Vagina (tissue), 2 donors: ENCODE data around the gene ALS2.

Source experiments
- POLR2A ChIP-seq, 2 donors: fragments of 450-650 bp; IDR thresholded peaks; one replicate each; pipeline ENCODE4 v1.6.1; 2017; ENCODE audit warnings: antibody characterized with exemption in 2 of 2, mild to moderate bottlenecking in 2 of 2, moderate library complexity in 2 of 2
- POLR2AphosphoS5 ChIP-seq, 2 donors: sonication (generic); formaldehyde crosslinking; IDR thresholded peaks; one replicate each; pipeline ENCODE4 v1.9.0; 2017; ENCODE audit warnings: antibody characterized with exemption in 2 of 2, mild to moderate bottlenecking in 2 of 2, low read depth in 1 of 2; ENCODE audit not compliant: insufficient read depth in 1 of 2
- TF ChIP-seq, protein P1 (sequence below), 3 experiments: fragments of 450-650 bp in 2 of 3; fragments of 200-600 bp in 1 of 3; sonication (generic) in 1 of 3; IDR thresholded peaks; one replicate each; pipeline ENCODE4 v1.5.1; 2017 to 2019; ENCODE audit warnings: antibody characterized with exemption in 3 of 3, mild to moderate bottlenecking in 2 of 3, moderate library complexity in 2 of 3

DNA sequence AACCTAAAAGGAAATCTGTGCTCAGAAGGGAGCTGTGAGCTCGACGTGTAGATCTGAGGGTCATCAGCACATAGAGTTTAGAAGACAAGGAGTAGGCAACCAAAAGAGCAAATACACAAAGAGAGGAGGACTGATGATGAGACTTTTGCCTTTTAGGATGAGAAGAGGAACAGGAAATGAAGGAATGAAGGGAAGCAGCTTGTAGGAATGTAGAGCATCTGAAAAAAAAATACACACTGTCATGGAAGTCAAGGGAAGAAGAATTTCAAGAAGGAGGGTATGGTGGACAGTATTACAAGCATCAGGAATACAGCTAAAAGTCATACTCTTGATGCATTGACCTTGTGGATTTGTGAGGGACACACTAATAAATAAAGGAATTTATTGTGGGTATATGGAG lies 47.5 kb upstream of the ALS2 start:
- TF ChIP-seq POLR2AphosphoS5 (IDR thresholded peaks at IDR 0.05; ENCODE audit: insufficient read depth in 1 of 2, low read depth in 1 of 2) (no peak), POLR2A (IDR thresholded peaks at IDR 0.05) (no peak)
- TF ChIP-seq, protein P1, sequence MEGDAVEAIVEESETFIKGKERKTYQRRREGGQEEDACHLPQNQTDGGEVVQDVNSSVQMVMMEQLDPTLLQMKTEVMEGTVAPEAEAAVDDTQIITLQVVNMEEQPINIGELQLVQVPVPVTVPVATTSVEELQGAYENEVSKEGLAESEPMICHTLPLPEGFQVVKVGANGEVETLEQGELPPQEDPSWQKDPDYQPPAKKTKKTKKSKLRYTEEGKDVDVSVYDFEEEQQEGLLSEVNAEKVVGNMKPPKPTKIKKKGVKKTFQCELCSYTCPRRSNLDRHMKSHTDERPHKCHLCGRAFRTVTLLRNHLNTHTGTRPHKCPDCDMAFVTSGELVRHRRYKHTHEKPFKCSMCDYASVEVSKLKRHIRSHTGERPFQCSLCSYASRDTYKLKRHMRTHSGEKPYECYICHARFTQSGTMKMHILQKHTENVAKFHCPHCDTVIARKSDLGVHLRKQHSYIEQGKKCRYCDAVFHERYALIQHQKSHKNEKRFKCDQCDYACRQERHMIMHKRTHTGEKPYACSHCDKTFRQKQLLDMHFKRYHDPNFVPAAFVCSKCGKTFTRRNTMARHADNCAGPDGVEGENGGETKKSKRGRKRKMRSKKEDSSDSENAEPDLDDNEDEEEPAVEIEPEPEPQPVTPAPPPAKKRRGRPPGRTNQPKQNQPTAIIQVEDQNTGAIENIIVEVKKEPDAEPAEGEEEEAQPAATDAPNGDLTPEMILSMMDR (IDR thresholded peaks at IDR 0.05), result no peak
